GM13976 (cell line): ENCODE data around the gene PASK.
A peak's percentile ranks its signal among the peaks of the same experiment; 100 is the strongest.

Source experiments
- DNase-seq: peaks from one replicate; pipeline ENCODE4 v3.0.0; 2012; ENCODE audit warnings: low spot score
- in situ Hi-C: fragments of 300-500 bp; cut with MboI; formaldehyde crosslinking; loops from one replicate; pipeline ENCODE4 v1.12.0; 2022; ENCODE audit warnings: low sequenced_read_pairs, mixed read lengths, inconsistent platforms; ENCODE audit not compliant: unreplicated experiment
- TF ChIP-seq, protein P1 (sequence below): IDR thresholded peaks from 2 replicates; pipeline ENCODE4 v1.5.1; 2012; ENCODE audit warnings: borderline replicate concordance, mild to moderate bottlenecking; ENCODE audit not compliant: insufficient read depth; ENCODE audit errors: extremely low read depth, missing control alignments, control extremely low read depth

Gene PASK

DNA sequence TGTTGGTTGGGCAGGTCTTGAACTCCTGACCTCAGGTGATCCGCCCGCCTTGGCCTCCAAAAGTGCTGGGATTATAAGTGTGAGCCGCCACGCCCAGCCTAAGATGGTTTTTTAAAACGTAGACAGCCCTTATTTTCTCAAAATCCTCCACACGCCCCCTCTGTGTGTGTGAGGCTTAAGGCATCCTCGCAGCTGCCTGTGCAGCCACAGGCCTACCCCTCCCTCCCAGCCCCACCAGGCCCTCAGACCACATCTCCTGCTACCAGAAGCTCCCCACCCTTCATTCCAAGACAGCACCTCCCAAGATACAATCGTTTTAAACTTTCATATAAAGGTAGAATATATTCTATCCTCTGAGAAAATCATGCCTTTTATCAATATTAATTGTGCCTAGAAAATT lies 44.0 kb upstream of the PASK start:
- in situ Hi-C loops, result no loop called here
- TF ChIP-seq, protein P1, sequence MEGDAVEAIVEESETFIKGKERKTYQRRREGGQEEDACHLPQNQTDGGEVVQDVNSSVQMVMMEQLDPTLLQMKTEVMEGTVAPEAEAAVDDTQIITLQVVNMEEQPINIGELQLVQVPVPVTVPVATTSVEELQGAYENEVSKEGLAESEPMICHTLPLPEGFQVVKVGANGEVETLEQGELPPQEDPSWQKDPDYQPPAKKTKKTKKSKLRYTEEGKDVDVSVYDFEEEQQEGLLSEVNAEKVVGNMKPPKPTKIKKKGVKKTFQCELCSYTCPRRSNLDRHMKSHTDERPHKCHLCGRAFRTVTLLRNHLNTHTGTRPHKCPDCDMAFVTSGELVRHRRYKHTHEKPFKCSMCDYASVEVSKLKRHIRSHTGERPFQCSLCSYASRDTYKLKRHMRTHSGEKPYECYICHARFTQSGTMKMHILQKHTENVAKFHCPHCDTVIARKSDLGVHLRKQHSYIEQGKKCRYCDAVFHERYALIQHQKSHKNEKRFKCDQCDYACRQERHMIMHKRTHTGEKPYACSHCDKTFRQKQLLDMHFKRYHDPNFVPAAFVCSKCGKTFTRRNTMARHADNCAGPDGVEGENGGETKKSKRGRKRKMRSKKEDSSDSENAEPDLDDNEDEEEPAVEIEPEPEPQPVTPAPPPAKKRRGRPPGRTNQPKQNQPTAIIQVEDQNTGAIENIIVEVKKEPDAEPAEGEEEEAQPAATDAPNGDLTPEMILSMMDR, result no peak
- no peak for DNase-seq

GRCh38 chr2:241191081-241191480 lies 41.8 kb upstream of the PASK start:
- in situ Hi-C loops, result no loop called here
- DNase-seq, result no peak
- TF ChIP-seq, protein P1, result no peak

GRCh38 chr2:241190291-241190981 lies 41.2 kb upstream of the PASK start:
- in situ Hi-C loops, result no loop called here
- DNase-seq, result no peak
- TF ChIP-seq, protein P1, result no peak

- in situ Hi-C loops, result no loop called here
Measured at GRCh38 chr2:241189856-241190201, 40.6 kb upstream of the PASK start.

GRCh38 chr2:241189093-241189855 lies 40.0 kb upstream of the PASK start:
- in situ Hi-C loops, result no loop called here
- DNase-seq, result no peak
- TF ChIP-seq, protein P1, result no peak

More at GRCh38 chr2:241189856-241190201, 40.6 kb upstream of the PASK start:
- TF ChIP-seq, protein P1, result no peak
- DNase-seq, result no peak

- TF ChIP-seq, protein P1, result no peak
- in situ Hi-C loops, result no loop called here
- peak; percentile 41 for DNase-seq
Measured at GRCh38 chr2:241188361-241189092, 39.3 kb upstream of the PASK start, which contains the start of gene ANO7. Gene ANO7, plus strand, starts transcription at chr2:241188677. Its CDS starts 1,387 bp downstream, at chr2:241190064.
